K562 (cell line): ENCODE results near the gene IL4R. TPM values are rescaled to one million over a fixed set of nuclear protein-coding genes. Genes with fewer than 3 reads are reported as not detected.

ENCODE experiments used
- ATAC-seq: fragments of 200-7000 bp; cut with Tn5 transposase; 3 replicates; pipeline ENCODE4 v1.9.1; 2020; ENCODE audit warnings: moderate library complexity
- BruUV-seq: library from RNA; stranded (reverse); fragments of 400-500 nt; replicated peaks from 2 replicates; lab custom pipeline; 2021; lab: Mats Ljungman, UMichigan
- CTCF ChIA-PET: fragments of 300-600 bp; formaldehyde crosslinking; extraction: SDS; loops from one replicate; lab custom pipeline; 2021; ENCODE audit warnings: low intra/inter-chr PET ratio; lab: Yijun Ruan, JAX
- POLR2A ChIA-PET: fragments of 300-600, 350-650 bp; sonication (Branson Sonifier 250); formaldehyde crosslinking; extraction: SDS; loops from one replicate; lab custom pipeline; 2021; ENCODE audit warnings: antibody characterized with exemption, inconsistent platforms; lab: Yijun Ruan, JAX
- DNase-seq, 4 experiments: peaks; one replicate each; pipeline versions ENCODE4 v3.0.0 to v3.0.0-alpha.2; 2011 to 2018; ENCODE audit warnings: low spot score in 3 of 4, mixed read lengths in 3 of 4; ENCODE audit errors: extremely low read depth in 1 of 4
- FAIRE-seq: peaks from 2 replicates; lab custom pipeline; 2011; peaks lifted over from hg19 to GRCh38; lab: Jason Lieb, UNC
- H2AFZ ChIP-seq: 2 replicates; pipeline ENCODE4 v1.6.0; 2011; ENCODE audit warnings: low read depth, low read length, control low read depth, inconsistent platforms
- H3K27ac ChIP-seq: fragments of 200-600 bp; 3 replicates; pipeline ENCODE4 v1.8.0; 2011; ENCODE audit warnings: low read depth, mild to moderate bottlenecking, control low read depth, inconsistent platforms, low read length, moderate library complexity, mixed read lengths; ENCODE audit errors: extremely low read depth
- H3K27me3 ChIP-seq, 2 experiments: fragments of 300-600 bp in 1 of 2; 2 replicates in 1 of 2; 3 replicates in 1 of 2; pipeline versions ENCODE4 v1.6.0 to v1.8.0; 2011; ENCODE audit warnings: inconsistent platforms in 2 of 2, low read length in 2 of 2, mild to moderate bottlenecking in 1 of 2, mixed read lengths in 1 of 2, moderate library complexity in 1 of 2; ENCODE audit not compliant: control insufficient read depth in 2 of 2, insufficient read depth in 2 of 2
- H3K36me3 ChIP-seq: fragments of 300-600 bp; 3 replicates; pipeline ENCODE4 v1.8.0; 2011; ENCODE audit warnings: mild to moderate bottlenecking, low read length, inconsistent platforms; ENCODE audit not compliant: control insufficient read depth, insufficient read depth
- H3K4me1 ChIP-seq, 2 experiments: fragments of 200-600 bp in 1 of 2; replicated peaks in 1 of 2; 2 replicates in 1 of 2; 3 replicates in 1 of 2; pipeline versions ENCODE4 v1.5.1 to v1.8.0; 2011; ENCODE audit warnings: inconsistent platforms in 2 of 2, low read length in 2 of 2, mild to moderate bottlenecking in 1 of 2, mixed read lengths in 1 of 2, moderate library complexity in 1 of 2; ENCODE audit not compliant: control insufficient read depth in 2 of 2, insufficient read depth in 2 of 2
- H3K4me2 ChIP-seq: 2 replicates; pipeline ENCODE4 v1.6.1; 2011; ENCODE audit warnings: low read length, control low read depth, inconsistent platforms, mixed read lengths; ENCODE audit not compliant: insufficient read depth
- H3K4me3 ChIP-seq: fragments of 200-600 bp; sonication (generic), shearing (Covaris generic); 2 replicates; pipeline ENCODE4 v1.5.1; 2016; ENCODE audit warnings: control low read depth, inconsistent platforms
- H3K79me2 ChIP-seq: fragments of 200-600 bp; 3 replicates; pipeline ENCODE4 v1.8.0; 2011; ENCODE audit warnings: low read length, inconsistent platforms; ENCODE audit not compliant: control insufficient read depth, insufficient read depth
- H3K9ac ChIP-seq, 2 experiments: 2 replicates each; pipeline versions ENCODE4 v1.6.0 to v1.6.1; 2011; ENCODE audit warnings: low read depth in 2 of 2, low read length in 2 of 2, control low read depth in 1 of 2, inconsistent platforms in 1 of 2, mild to moderate bottlenecking in 1 of 2, mixed read lengths in 1 of 2; ENCODE audit not compliant: insufficient read depth in 1 of 2
- H3K9me1 ChIP-seq: one replicate; pipeline ENCODE4 v1.6.0; 2011; ENCODE audit warnings: inconsistent platforms, mild to moderate bottlenecking, low read length, moderate library complexity; ENCODE audit not compliant: control insufficient read depth, insufficient read depth
- H3K9me3 ChIP-seq: replicated peaks from 2 replicates; pipeline ENCODE4 v1.5.1; 2011; ENCODE audit warnings: low read depth, low read length, inconsistent platforms; ENCODE audit not compliant: control insufficient read depth, insufficient read depth
- H4K20me1 ChIP-seq: replicated peaks from 2 replicates; pipeline ENCODE4 v1.6.1; 2011; ENCODE audit warnings: low read length, inconsistent platforms, mixed read lengths; ENCODE audit not compliant: control insufficient read depth, insufficient read depth
- HMGN3 ChIP-seq: IDR thresholded peaks from 2 replicates; pipeline ENCODE4 v1.6.1; 2011; ENCODE audit warnings: borderline replicate concordance, low read depth, mild to moderate bottlenecking, mixed read lengths, low read length; ENCODE audit not compliant: insufficient read length; ENCODE audit errors: extremely low read depth
- MCM7 ChIP-seq, 2 experiments: fragments of 450-650 bp; IDR thresholded peaks; 2 replicates each; pipeline ENCODE4 v1.6.1; 2016 to 2018
- NRF1 ChIP-seq, 2 experiments: fragments of 450-650 bp; IDR thresholded peaks in 1 of 2; conservative IDR thresholded peaks in 1 of 2; 2 replicates each; pipeline ENCODE4 v1.6.1; 2014; ENCODE audit warnings: mild to moderate bottlenecking in 2 of 2
- WGBS: fragments of 100-300 bp; shearing (Covaris generic); methylation state at CpG from one replicate; pipeline ENCODE4 v1.1.6; 2016; ENCODE audit warnings: low coverage, mixed read lengths; ENCODE audit not compliant: insufficient coverage; ENCODE audit errors: missing lambda C conversion rate; 5-methylcytosine and 5-hydroxymethylcytosine counted together
- in situ Hi-C: fragments of 300-500 bp; cut with MboI; formaldehyde crosslinking; loops from 4 replicates; pipeline ENCODE4 v1.15.0; 2018; ENCODE audit warnings: inconsistent platforms, mixed read lengths
- intact Hi-C: fragments of 100-400 bp; cut with micrococcal nuclease; formaldehyde crosslinking; loops from 2 replicates; pipeline ENCODE4 v1.14.2; 2022
- polyA plus RNA-seq, 8 experiments: library from polyadenylated mRNA; depleted of rRNA in 4 of 8; stranded (reverse) in 5 of 8; unstranded in 3 of 8; fragments of >200 nt; fragmentation: Nextera tagmentation in 2 of 8; fragmentation: Illumina TruSeq in 1 of 8; extraction: Ambion mirVana in 2 of 8; extraction: Trizol in 1 of 8; gene quantifications; 2 replicates each; pipeline versions ENCODE4 v1.2.1 to v1.2.3, GENCODE V29; 2011 to 2014; ENCODE audit warnings: inconsistent platforms in 1 of 8, missing spikeins in 1 of 8
- total RNA-seq, 7 experiments: library from RNA; depleted of rRNA in 6 of 7; stranded (reverse); fragments of >200 nt in 6 of 7; fragmentation: Illumina TruSeq in 2 of 7; extraction: Trizol in 2 of 7; gene quantifications; 2 replicates each; pipeline versions ENCODE4 v1.2.1 to v1.2.3, GENCODE V29; 2011 to 2021; ENCODE audit warnings: low replicate concordance in 1 of 7
- TF ChIP-seq, protein P1 (sequence below): IDR thresholded peaks from 3 replicates; pipeline ENCODE4 v1.6.1; 2011; ENCODE audit warnings: borderline replicate concordance, mild to moderate bottlenecking; ENCODE audit not compliant: insufficient read length, insufficient read depth

Gene IL4R
- total and polyA plus RNA-seq, 9 of the 15 experiments (the other 6 are each of a cell fraction or from before 2014, with no cell fraction given), result 0.17 to 5.8 (median 3.3) TPM

DNA sequence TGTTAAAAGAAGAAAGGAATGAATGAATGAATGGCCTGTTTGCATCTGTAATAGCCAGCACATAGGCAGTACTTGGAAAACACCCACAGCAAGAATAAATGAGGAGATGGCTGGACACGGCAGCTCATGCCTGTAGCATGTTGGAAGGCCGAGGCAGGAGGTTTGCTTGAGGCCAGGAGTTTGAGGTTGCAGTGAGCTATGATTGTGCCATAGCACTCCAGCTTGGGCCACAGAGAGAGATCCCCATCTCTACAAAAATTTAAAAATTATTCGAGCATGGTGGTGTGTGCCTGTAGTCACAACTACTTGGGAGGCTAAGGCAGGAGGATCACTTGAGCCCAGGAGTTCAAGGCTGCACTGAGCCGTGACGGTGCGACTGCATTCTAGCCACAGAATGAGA lies 12.5 kb downstream of the IL4R start:
- TF ChIP-seq NRF1 (conservative IDR thresholded peaks at IDR 0.05 in 1 of 2, IDR thresholded peaks at IDR 0.05 in 1 of 2) (no peak), MCM7 (IDR thresholded peaks at IDR 0.05) (no peak), HMGN3 (no peak)
- TF ChIP-seq, protein P1, sequence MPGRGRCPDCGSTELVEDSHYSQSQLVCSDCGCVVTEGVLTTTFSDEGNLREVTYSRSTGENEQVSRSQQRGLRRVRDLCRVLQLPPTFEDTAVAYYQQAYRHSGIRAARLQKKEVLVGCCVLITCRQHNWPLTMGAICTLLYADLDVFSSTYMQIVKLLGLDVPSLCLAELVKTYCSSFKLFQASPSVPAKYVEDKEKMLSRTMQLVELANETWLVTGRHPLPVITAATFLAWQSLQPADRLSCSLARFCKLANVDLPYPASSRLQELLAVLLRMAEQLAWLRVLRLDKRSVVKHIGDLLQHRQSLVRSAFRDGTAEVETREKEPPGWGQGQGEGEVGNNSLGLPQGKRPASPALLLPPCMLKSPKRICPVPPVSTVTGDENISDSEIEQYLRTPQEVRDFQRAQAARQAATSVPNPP, result no peak
- CTCF ChIA-PET, result no interaction called here
- DNase-seq (no peak), FAIRE-seq (no peak), ATAC-seq (no peak)
- in situ Hi-C loops, result no loop called here
- Histone ChIP-seq H3K9ac (no peak overlapping the region), H3K4me2 (no peak overlapping the region), H3K27ac (no peak overlapping the region), H3K27me3 (peaks cover 0 to 4% of the 10 kb centered on the region in 2 experiments; a peak in 1 of 5 replicates), H3K4me1 (no peaks in the 10 kb centered on the region), H2AFZ (no peak overlapping the region), H3K4me3 (no peak overlapping the region), H3K9me3 (no peaks in the 10 kb centered on the region), H3K79me2 (no peaks in the 10 kb centered on the region), H3K9me1 (no peaks in the 10 kb centered on the region), H3K36me3 (no peaks in the 10 kb centered on the region), H4K20me1 (no peaks in the 10 kb centered on the region)
- BruUV-seq, result no TSS peak
- POLR2A ChIA-PET, result no interaction called here
- 31% methylated on average over 2 of the region's 6 CpGs for WGBS
- intact Hi-C loops, result no loop called here
